Activated effector memory CD4-positive, alpha-beta T cell treated with Interleukin-2 at 50 U/mL for 16 hours (primary cell): Measurements from ENCODE around the gene SRGAP3.

Experiments used
- DNase-seq: peaks from one replicate; pipeline ENCODE4 v3.0.0-alpha.2; 2020

Gene SRGAP3

GRCh38 chr3:9251055-9251786 is 1.8 kb upstream of the SRGAP3 start:
- no peak for DNase-seq

- no peak for DNase-seq
These were observed 790 bp upstream of the SRGAP3 start for GRCh38 chr3:9250236-9250635.

GRCh38 chr3:9248522-9249271 is 749 bp downstream of the SRGAP3 start:
- DNase-seq, result no peak

GRCh38 chr3:9247941-9248521 is 1.4 kb downstream of the SRGAP3 start:
- DNase-seq, result no peak

GRCh38 chr3:9247361-9247940 is 2.0 kb downstream of the SRGAP3 start:
- no peak for DNase-seq

- no peak for DNase-seq
These were observed 3.3 kb downstream of the SRGAP3 start for GRCh38 chr3:9246189-9246588.

- no peak for DNase-seq
These were observed 4.8 kb downstream of the SRGAP3 start for GRCh38 chr3:9244495-9245183.

- no peak for DNase-seq
These were observed 7.5 kb downstream of the SRGAP3 start for GRCh38 chr3:9241956-9242355.

- no peak for DNase-seq
These were observed 9.8 kb downstream of the SRGAP3 start for GRCh38 chr3:9239680-9240079.

GRCh38 chr3:9238721-9239295 is 10.6 kb downstream of the SRGAP3 start:
- no peak for DNase-seq

GRCh38 chr3:9238276-9238675 is 11.2 kb downstream of the SRGAP3 start:
- DNase-seq, result no peak

GRCh38 chr3:9233814-9234600 is 15.4 kb downstream of the SRGAP3 start:
- no peak for DNase-seq

- DNase-seq, result no peak
These were observed 16.3 kb downstream of the SRGAP3 start for GRCh38 chr3:9233101-9233500.

- DNase-seq, result no peak
These were observed 17.5 kb downstream of the SRGAP3 start for GRCh38 chr3:9231937-9232336.

GRCh38 chr3:9231471-9231870 is 18.0 kb downstream of the SRGAP3 start:
- DNase-seq, result no peak

- DNase-seq, result no peak
These were observed 18.4 kb downstream of the SRGAP3 start for GRCh38 chr3:9231006-9231405.

- DNase-seq, result no peak
These were observed 18.9 kb downstream of the SRGAP3 start for GRCh38 chr3:9230596-9230995.

- DNase-seq, result no peak
These were observed 19.6 kb downstream of the SRGAP3 start for GRCh38 chr3:9229879-9230278.

GRCh38 chr3:9229325-9229724 is 20.1 kb downstream of the SRGAP3 start:
- DNase-seq, result no peak

- DNase-seq, result no peak
These were observed 23.1 kb downstream of the SRGAP3 start for GRCh38 chr3:9226326-9226725.

- DNase-seq, result no peak
These were observed 24.2 kb downstream of the SRGAP3 start for GRCh38 chr3:9225268-9225667.

- no peak for DNase-seq
These were observed 25.0 kb downstream of the SRGAP3 start for GRCh38 chr3:9224490-9224889.
